Smooth muscle cell of the brain vasculature (primary cell): ENCODE measurements around the gene CMSS1.

Source experiments
- DNase-seq: peaks from one replicate; pipeline ENCODE4 v3.0.0-alpha.2; 2012; ENCODE audit warnings: low read depth, low spot score

The CMSS1 gene

DNA sequence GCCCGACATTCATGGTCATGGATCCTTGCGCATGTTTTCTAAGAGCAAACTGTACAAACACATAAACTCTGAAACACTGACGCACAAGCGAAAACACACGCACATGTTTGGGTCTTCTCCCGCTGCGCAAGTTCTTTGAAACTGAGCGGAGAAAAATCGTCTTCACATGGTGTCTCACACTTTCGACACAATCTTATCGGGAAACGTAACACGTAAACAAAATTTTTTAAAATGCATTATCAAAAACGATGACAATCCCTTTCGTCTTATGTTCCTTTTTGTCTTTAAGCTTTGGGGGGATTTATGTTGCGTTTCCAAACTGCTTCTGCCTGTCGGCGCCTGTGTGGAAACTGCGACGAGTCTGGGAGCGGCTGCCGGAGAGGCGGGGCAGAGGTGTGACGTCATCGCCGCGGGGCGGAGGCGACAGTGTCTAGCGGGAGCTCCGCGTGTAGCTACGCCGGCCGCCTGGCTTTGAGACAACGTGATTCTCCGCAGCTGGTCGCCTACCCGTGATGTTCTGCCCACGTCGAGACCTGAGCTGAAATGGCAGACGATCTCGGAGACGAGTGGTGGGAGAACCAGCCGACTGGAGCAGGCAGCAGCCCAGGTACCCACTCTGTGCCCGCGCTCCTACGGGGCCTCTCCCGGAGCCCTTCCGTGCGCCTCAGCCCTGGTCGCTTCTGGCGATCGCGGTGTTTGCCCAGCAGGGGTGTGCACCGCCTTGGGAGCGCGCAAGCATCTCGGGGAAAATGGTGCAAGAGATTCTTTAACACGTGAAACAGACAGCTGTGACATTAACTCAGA, at the start of gene CMSS1:
Gene CMSS1 (plus strand): TSS at position 426 of the 804 bp plus-strand sequence.
- DNase-seq: peak; percentile 73

DNA sequence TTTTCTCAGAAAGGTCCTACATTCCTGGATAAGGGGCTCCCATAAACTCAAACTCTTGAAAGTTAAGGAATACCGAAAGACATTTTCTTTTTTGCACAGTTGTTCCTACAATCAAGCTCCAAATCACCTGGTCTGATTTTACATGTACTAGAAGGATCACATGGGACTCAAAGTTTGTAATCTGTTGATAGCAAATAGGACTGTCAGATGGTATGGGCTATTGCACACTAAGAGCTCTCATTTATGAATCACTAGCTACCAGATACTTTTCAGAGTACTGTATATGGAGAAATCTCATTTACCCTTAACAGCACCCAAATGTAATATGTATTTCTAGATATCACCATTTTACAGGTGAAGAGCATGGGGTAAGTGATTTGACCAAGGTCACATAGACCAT, 49.5 kb upstream of the CMSS1 start:
- DNase-seq: no peak

DNA sequence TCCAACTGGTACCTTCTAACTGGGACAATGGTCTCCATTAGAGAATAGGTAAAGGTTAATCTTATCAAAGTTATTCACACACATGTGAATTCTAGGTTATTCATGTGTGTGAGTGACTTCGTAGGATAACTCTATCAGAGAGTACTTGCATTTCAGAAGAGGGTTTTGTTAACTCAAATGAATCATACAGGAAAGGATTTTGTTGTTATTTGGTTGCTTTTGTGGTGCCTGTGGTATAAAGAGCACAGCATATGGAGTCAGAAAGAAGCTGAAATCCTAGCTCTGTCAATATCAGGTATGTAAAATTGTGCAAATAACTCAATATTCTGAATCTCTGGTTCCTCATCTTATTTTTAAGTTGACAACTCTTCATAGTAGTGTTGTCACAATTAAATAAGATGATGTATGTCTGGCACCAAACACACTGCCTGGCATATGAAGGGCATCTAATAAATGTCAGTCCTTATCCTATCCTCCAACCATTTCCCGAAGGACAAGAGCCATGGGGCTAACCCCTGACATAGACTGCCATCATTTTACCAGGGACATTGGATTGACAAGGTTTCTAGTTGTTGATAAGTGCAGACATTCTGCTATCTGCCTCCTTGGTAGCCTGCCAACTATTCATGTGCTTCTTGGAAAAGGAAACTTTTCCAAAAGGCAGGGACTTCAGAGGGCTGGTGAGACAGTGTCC, 48.7 kb upstream of the CMSS1 start:
- no peak for DNase-seq

DNA sequence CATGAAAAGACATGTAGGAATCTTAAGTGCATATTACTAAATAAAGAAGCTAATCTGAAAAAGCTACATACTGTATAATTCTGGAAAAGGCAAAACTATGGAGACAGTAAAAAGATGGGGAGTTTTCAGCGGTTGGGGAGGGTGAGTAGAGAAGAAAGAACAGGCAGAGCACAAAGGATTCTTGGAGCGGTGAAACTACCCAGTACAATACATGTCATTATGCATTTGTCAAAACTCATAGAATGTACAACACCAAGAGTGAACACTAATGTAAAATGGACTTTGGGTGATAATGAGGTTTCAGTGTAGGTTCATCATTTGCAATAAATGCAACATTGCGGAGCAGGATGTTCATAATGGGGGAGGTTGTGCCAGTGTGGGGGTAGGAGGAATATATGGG, 45.5 kb upstream of the CMSS1 start:
- DNase-seq: no peak

DNA sequence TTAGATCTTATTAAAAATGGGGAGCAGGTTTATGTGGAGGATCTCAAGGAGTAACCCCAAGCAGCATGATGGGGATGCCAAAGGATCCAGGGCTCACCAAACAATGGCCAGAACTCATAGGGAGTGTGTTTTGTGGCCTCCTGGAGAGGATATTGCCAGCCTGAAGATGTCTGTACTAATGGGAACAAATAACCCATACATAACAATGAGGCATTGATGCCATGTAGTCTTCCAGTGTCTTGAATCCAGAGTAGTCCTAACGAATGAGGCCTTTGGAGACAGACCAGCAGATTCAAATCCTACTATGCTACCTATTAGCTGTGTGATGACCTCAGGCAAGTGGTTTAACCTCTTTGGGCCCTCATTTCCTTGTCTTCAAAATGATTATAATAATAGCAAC, 45.0 kb upstream of the CMSS1 start:
- DNase-seq: no peak

DNA sequence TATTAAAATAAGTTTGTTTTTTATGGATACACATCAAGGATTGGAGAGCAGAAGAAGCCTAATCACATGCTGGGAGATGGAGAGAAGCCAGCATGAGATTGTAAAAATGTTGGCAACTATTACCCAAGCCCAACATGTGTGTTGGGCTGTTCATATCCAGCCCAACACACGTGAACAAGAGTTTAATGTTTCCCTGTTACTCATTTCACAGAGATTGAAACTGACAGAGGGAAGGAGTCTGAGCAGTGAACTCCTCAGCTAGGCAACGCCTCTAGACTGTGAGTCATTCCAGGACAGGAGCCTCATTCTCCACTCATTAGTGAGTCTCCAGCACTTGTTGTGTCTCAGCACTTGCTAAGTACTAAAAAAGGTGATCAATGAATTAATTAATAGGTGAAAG, 43.2 kb upstream of the CMSS1 start:
- DNase-seq: peak; percentile 89

DNA sequence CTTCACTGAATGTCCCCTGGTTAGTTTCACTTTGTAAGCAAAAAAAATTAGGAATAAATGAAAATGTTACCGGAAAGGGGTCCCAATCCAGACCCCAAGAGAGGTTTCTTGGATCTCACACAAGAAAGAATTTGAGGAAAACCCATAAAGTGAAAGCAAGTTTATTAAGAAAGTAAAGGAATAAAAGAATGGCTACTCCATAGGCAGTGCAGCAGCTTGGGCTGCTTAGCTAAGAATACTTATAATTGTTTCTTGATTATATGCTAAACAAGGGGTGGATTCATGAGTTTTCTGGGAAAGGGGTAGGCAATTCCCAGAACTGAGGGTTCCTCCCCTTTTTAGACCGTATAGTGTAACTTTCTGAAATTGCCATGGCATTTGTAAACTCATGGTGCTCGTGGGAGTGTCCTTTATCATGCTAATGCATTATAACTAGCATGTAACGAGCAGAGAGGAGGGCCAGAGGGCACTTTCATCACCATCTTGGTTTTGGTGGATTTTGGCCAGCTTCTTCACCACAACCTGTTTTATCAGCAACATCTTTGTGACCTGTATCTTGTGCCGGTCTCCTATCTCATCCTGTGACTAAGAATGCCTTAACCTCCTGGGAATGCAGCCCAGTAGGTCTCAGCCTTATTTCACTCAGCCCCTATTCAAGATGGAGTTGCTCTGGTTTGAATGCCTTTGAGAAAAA, 41.0 kb upstream of the CMSS1 start:
- no peak for DNase-seq

DNA sequence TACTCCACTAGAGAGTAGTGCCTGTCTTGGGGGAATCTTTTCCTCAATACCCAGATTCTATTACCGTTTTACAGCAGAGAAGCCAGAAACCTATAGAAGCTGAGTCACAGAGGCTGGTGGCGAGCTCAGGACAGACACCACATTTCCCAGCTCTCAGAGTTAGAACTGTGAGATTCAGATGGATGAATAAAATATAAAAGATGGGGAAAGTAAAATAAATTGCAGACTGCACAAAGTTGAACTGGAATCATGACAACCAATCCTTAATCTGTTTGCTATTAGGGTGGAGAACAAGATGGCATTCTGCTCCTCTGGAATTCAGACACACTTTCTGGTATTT, 40.5 kb upstream of the CMSS1 start:
- no peak for DNase-seq

DNA sequence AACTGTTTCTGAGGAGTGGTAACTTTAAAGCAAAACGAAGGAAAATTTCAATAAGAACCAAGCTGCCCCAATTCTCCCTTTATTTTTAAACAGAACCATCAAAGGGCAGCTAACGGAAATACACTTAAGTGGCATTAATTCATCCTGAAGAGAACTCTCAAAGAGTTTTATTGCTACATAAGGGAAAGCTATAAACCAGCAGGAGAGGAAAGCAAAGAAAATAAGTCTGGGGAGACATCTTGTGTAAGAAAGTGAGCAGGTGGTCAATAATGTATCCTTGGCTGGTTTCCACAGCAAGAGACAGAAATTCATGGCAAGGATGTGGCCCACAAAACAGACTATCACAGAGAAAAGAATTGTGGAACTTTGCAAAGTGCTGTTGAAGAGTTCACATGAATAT, 40.0 kb upstream of the CMSS1 start:
- peak; percentile 20 for DNase-seq

DNA sequence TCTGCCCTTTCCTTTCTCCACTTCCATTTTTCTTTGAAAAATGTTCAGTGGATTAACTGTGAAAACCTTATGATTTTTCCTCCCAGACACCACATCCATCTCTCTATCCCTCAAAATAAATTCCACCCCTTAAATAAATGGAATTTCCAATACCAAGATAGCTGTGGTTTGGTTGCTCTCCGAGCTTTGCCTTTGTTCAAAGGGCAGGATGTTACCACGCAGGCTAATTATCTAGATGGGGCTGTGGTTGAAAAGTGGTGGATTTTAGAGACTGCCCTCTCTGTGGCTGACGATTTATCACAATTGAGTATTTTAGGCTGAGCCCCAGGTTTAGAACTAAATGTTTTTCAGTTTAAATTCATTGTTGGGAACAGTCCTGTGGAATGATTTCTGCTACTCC, 36.9 kb upstream of the CMSS1 start:
- DNase-seq: no peak

DNA sequence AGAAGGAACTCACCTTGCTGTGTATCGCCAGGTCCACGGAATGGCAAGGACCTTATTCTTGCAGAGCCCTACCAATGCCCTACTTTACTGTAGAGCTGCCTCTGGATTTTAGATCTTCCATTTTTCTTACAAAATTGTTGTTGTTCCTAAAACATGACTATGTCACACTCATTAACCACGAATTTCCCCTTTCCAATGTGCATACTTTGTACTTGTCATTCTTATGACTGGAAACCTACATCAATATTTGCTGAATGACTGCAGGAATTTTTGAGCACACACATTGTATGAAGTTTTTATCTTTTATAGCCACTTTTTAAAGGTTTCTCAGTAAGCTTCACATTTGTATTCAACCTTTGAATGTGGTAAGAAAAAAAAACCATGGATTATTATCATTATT, 35.9 kb upstream of the CMSS1 start:
- DNase-seq: no peak

DNA sequence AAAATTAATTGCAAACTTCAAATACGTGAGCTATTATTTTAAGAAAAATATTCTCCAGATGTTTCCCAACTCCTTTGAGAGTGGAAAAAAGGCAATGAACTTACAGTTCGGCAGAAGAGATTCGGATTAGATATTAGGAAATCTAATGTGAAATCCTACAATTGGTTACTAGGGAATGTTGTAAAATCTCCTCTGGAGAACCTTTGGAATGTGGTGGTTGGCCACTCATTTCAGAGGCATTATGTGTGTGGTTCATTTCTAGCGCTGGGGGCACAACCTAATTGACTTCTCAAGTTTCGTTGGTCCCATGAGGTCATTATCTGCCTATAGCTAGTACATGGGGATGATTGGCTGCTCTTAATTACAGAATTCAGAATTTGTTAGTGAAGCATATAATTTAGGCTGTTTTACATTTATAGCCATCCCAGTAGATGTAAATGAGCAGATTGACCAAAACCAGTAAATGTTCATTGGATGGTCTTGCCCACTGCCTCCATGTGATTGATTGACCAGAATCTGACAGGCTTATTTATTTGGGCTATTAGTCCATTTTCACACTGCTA, 34.6 kb upstream of the CMSS1 start:
- DNase-seq: peak; percentile 18

DNA sequence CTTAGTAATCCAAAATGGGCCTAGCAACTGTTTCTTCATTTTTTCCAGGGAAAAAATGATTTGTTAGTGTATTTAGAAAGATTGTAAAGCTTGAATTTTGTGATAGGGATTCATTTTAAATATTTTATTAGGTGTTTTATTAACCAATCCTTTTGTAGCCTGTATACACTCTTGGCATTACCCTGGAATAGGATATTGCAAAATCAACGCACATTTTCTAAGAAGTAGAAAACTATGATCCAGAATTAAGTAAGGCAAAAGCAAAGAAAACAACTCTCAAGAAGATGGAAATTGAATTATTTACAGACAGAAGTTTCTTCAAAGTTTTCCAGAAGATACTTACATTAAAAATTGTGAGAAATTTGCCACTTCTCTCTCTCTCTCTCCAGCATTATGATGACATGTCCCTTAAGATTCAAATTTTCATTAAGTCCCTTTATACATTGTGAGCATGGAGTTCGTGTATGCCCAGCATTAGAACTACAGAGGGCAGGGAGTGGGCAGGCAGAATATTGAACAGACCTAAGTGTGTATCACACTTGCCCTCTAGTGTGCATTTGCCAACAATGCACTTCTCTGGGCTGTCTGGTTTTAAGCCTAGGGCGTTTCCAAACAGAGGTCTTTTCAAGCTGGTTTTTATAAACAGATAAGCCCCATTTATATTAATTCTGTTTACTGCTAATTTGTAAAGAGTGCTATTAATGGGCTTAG, 28.5 kb upstream of the CMSS1 start:
- peak; percentile 45 for DNase-seq

DNA sequence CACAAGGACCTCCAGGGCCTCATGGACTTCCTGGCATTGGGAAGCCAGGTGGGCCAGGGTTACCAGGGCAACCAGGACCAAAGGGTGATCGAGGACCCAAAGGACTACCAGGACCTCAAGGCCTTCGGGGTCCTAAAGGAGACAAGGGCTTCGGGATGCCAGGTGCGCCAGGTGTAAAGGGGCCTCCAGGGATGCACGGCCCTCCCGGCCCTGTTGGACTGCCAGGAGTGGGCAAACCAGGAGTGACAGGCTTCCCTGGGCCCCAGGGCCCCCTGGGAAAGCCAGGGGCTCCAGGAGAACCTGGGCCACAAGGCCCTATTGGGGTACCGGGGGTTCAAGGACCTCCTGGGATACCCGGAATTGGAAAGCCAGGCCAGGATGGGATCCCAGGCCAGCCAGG, 23.2 kb upstream of the CMSS1 start:
- no peak for DNase-seq

DNA sequence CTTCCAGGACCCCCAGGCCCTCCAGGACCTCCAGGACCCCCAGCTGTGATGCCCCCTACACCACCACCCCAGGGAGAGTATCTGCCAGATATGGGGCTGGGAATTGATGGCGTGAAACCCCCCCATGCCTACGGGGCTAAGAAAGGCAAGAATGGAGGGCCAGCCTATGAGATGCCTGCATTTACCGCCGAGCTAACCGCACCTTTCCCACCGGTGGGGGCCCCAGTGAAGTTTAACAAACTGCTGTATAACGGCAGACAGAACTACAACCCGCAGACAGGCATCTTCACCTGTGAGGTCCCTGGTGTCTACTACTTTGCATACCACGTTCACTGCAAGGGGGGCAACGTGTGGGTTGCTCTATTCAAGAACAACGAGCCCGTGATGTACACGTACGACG, 22.1 kb upstream of the CMSS1 start:
- DNase-seq: no peak

DNA sequence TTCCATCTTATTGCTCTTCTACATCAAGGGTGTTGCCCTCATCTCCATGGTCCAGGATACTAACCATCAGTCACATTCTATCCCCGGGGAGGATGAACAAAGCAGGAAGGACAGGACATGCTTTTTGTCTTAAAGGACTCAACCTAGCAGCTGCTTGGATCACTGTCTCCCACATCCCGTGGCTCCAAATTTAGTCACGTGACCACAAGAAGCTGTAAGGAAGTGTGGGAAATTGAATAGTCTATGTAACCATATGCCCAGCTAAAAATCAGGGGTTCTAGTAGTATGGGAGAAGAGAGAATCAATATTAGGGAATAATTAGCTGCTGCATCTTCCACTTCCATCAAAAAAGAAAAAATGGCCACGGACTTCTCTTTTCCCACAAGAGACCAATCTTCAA, 18.2 kb upstream of the CMSS1 start:
- no peak for DNase-seq

DNA sequence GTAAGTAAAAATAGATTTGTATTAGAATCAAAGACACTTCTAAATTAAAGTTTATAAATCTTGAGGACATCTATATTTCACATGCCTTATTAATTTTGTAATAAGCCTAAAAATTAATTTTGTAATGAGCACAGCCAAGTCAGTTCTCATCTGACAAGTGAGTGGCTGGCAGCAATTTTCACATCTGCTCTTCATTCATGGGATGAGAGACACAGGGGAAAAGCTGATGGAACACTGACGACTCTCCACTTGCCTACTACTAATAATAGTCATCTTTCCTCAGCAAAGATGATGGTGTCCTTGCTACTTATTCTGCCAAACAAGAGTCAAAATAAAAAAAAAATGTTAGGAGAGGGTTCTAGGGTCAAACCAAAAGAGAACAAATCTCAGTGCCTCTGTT, 14.4 kb upstream of the CMSS1 start:
- DNase-seq: no peak

DNA sequence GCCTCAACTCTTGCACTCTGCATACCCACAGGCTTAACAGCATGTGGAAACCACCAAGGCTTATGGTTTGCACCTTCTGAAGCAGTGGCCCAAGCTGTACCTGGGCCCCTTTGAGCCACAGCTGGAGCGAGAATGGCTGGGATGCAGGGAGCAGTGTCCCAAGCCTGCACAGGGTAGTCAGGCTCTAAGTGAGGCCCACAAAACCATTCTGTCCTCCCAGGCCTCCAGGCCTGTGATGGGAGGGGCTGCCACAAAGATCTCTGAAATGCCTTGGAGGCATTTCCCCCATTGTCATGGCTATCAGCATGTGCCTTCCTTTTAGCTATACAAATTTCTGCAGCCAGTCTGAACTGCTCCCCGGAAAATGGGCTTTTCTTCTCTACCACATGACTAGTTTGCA, 12.5 kb upstream of the CMSS1 start:
- no peak for DNase-seq

DNA sequence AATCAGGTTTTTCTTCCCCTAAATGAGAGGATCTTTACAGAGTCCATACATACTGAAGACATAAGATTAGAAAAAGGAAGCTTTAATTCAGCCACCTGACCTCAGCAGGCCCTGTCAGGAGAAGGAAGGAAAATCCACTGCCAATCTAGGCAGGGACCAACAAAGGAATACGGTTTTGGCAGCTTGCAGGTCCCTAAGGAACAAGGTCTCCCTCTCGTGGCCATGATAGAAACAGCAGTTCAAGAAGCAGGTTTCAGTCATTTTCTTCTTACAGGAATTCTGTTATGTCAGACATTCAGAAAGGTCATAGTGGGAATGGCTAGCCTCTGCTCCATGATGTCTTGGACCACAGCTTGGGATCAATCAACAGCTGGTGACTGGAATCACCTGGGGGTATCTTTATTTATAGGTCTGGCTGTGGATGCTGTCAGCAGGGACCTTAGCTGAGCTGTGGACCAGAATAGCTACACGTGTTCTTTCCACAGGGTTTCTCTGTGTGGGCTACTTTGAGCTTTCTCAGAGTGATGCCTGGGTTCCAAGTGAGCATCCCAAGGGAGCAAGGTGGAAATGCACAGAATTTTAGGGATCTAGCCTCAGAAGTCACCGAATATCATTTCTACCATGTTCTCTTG, 9.4 kb upstream of the CMSS1 start:
- DNase-seq: peak; percentile 57

DNA sequence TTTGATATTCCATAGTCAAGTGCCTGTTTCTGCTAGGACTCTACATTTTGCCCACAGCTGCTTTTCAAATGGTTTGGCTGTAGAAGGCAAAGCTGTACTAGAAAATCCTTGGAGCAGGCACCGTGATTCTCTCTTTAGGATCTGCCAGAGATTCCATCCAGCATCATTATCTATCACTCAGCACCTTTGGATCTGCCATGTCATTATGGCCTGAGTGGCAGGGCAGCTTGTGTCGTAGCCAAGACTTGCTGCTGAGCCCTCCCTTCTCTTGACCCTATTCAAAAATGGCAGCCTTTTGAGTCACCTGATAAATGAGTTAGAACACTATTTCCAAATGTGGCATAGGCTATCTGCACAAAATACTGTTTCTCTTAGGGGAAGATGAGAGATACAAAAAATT, 8.1 kb upstream of the CMSS1 start:
- DNase-seq: no peak

DNA sequence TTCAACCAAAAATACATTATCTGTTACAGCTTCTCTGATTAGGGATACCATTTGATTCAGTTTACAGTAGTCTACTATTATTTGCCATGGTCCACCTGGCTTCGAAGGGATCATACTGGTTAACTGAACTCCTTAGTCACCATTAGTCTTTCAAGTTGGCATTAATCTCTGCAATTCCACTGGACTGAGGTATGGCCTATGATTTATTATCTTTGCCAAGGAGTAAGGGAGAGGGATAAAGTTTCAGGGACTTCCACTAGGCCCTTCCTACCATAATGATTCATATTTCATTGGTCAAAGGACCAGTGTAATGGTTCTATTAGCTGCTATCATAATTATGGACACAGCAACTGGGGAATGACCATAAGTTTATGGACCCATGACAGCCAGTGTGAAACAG, 7.3 kb upstream of the CMSS1 start:
- no peak for DNase-seq

DNA sequence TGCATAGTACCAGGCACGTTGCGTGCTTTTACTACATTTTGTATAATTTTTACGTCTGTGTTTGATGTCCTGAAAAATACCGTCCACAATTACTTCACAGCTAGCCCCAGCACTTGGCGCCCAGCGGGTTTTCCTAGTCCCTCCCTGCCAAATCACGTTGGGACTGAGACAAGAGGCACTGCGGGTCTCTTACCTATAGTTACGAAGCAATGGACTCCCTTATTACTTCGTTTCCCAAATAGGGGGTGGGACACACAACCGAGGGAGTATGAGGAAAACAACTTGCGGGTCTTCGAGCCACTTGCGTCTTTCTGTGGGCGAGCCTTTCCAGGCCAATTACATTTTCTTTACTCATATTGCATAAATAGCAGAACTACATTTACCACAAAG, 620 bp upstream of the CMSS1 start:
- DNase-seq: no peak
